Naive thymus-derived CD4-positive, alpha-beta T cell (primary cell): ENCODE measurements around the gene PIK3C2B. TPM values are rescaled to one million over a fixed set of nuclear protein-coding genes. Genes with fewer than 3 reads are reported as not detected.
A peak's percentile ranks its signal among the peaks of the same experiment; 100 is the strongest.

ENCODE experiments used
- ATAC-seq: fragments of 150-1000 bp; cut with Tn5 transposase; 2 replicates; pipeline ENCODE4 v1.10.0; 2021; ENCODE audit warnings: mild to moderate bottlenecking, moderate library complexity
- CTCF ChIA-PET: fragments of 350-600 bp; sonication (Branson Sonifier 250); formaldehyde crosslinking; loops from one replicate; lab custom pipeline; 2021; ENCODE audit warnings: antibody characterized with exemption; lab: Charles Lee
- POLR2A ChIA-PET: fragments of 350-600 bp; sonication (Branson Sonifier 250); formaldehyde crosslinking; loops from one replicate; lab custom pipeline; 2021; ENCODE audit warnings: antibody characterized with exemption, inconsistent platforms; lab: Charles Lee
- DNase-seq, 9 donors: peaks; one replicate each; pipeline versions ENCODE4 v3.0.0 to v3.0.0-alpha.2; 2020 to 2022; ENCODE audit warnings: mixed read lengths in 1 of 9
- H3K27ac ChIP-seq: one replicate; pipeline ENCODE4 v1.7.0; 2013; ENCODE audit warnings: mild to moderate bottlenecking, low read depth, low read length, moderate library complexity
- H3K27me3 ChIP-seq, 2 donors: one replicate each; pipeline ENCODE4 v1.7.0; 2013; ENCODE audit warnings: low read length in 2 of 2, mild to moderate bottlenecking in 2 of 2, moderate library complexity in 2 of 2; ENCODE audit not compliant: control insufficient read depth in 2 of 2, insufficient read depth in 2 of 2
- H3K36me3 ChIP-seq, 3 experiments: 1 replicate in 2 of 3; 2 replicates in 1 of 3; pipeline ENCODE4 v1.7.0; 2013; ENCODE audit warnings: low read length in 3 of 3, mild to moderate bottlenecking in 3 of 3, moderate library complexity in 1 of 3; ENCODE audit not compliant: insufficient read depth in 3 of 3, control insufficient read depth in 2 of 3
- H3K4me1 ChIP-seq, 2 donors: one replicate each; pipeline ENCODE4 v1.7.0; 2013; ENCODE audit warnings: low read length in 2 of 2, mild to moderate bottlenecking in 2 of 2, moderate library complexity in 1 of 2; ENCODE audit not compliant: control insufficient read depth in 2 of 2, insufficient read depth in 2 of 2
- H3K4me3 ChIP-seq: 2 replicates; pipeline ENCODE4 v1.7.0; 2013; ENCODE audit warnings: mild to moderate bottlenecking, low read length
- H3K9me3 ChIP-seq, 3 experiments: 1 replicate in 2 of 3; 2 replicates in 1 of 3; pipeline ENCODE4 v1.7.0; 2013; ENCODE audit warnings: low read length in 3 of 3; ENCODE audit not compliant: control insufficient read depth in 2 of 3
- H3K27ac Mint-ChIP-seq, 9 donors: one replicate each; pipeline ENCODE4 v1.8.0; 2020 to 2022; ENCODE audit warnings: mixed read lengths in 9 of 9, mild to moderate bottlenecking in 8 of 9, moderate library complexity in 5 of 9, inconsistent platforms in 2 of 9
- H3K27me3 Mint-ChIP-seq, 5 donors: one replicate each; pipeline ENCODE4 v1.8.0; 2021 to 2022; ENCODE audit warnings: mixed read lengths in 5 of 5, mild to moderate bottlenecking in 1 of 5
- H3K36me3 Mint-ChIP-seq, 5 donors: one replicate each; pipeline ENCODE4 v1.8.0; 2020 to 2022; ENCODE audit warnings: mixed read lengths in 5 of 5, mild to moderate bottlenecking in 3 of 5, inconsistent platforms in 1 of 5
- H3K4me1 Mint-ChIP-seq, 7 donors: one replicate each; pipeline ENCODE4 v1.8.0; 2020 to 2022; ENCODE audit warnings: mixed read lengths in 7 of 7, mild to moderate bottlenecking in 3 of 7, inconsistent platforms in 1 of 7
- H3K4me3 Mint-ChIP-seq, 10 donors: one replicate each; pipeline ENCODE4 v1.8.0; 2020 to 2022; ENCODE audit warnings: mild to moderate bottlenecking in 10 of 10, mixed read lengths in 10 of 10, moderate library complexity in 6 of 10, inconsistent platforms in 2 of 10
- H3K9me3 Mint-ChIP-seq, 11 donors: one replicate each; pipeline ENCODE4 v1.8.0; 2020 to 2022; ENCODE audit warnings: mixed read lengths in 11 of 11, mild to moderate bottlenecking in 4 of 11, inconsistent platforms in 1 of 11, moderate library complexity in 1 of 11
- intact Hi-C, 2 donors: fragments of 100-400 bp; cut with micrococcal nuclease; formaldehyde crosslinking; loops; one replicate each; pipeline ENCODE4 v1.15.1; 2023
- polyA plus RNA-seq, 2 donors: library from polyadenylated mRNA; unstranded; fragments of 300-500 nt; fragmentation: Illumina TruSeq; gene quantifications; one replicate each; pipeline ENCODE4 v1.2.3, GENCODE V29; 2021
- total RNA-seq, 6 experiments: library from RNA in 5 of 6; stranded (reverse) in 5 of 6; gene quantifications; 1 replicate in 5 of 6; 2 replicates in 1 of 6; pipeline ENCODE4 v1.2.3 and lab custom pipeline; 2021 to 2026

The PIK3C2B gene
- total and polyA plus RNA-seq, 7 experiments from 2014 or later = 2.7 to 41.9 (median 27.6) TPM

- CTCF ChIA-PET = interaction anchor here (1.0 to 17.9 kb wide), 10 partner anchors 9 to 254 kb away, joined by 3 to 434 read pairs (median 8); partner anchors contain the start of genes MDM4 and PIK3C2B
- no peaks in the 10 kb centered on the region for H3K27me3 ChIP-seq
- peak; percentile 69 for ATAC-seq
Measured at GRCh38 chr1:204506201-204506968, 11.8 kb upstream of the PIK3C2B start.

GRCh38 chr1:204505674-204506200 lies 11.1 kb upstream of the PIK3C2B start:
- intact Hi-C loops = loop anchor here (1.0 to 5.0 kb wide), 7 partner anchors 60 to 878 kb away; partner anchors contain the start of genes ATP2B4 (in 1 of the 2), PPP1R15B (in 1 of the 2), ZBED6 (in 1 of the 2) and ZC3H11A (in 1 of the 2)
- Mint-ChIP-seq H3K27ac (peak overlapping the region; percentile 95 to 100 (median 99)), H3K4me3 (peak overlapping the region; percentile 81 to 98 (median 94)), H3K36me3 (peaks cover 0 to 12% (median 0%) of the 10 kb centered on the region in 5 donors), H3K9me3 (peaks cover 0 to 18% (median 0%) of the 10 kb centered on the region in 11 donors), H3K27me3 (peaks cover 0 to 6% (median 4%) of the 10 kb centered on the region in 5 donors), H3K4me1 (peaks cover 19 to 45% (median 36%) of the 10 kb centered on the region in 7 donors)
- Histone ChIP-seq H3K4me1 (peaks cover 11% of the 10 kb centered on the region in 2 donors), H3K36me3 (no peaks in the 10 kb centered on the region), H3K9me3 (no peaks in the 10 kb centered on the region), H3K4me3 (peak overlapping the region; percentile 66), H3K27me3 (no peaks in the 10 kb centered on the region), H3K27ac (peak overlapping the region; percentile 90)
- POLR2A ChIA-PET = interaction anchor here (0.6 to 7.5 kb wide), 14 partner anchors 9 to 95 kb away, joined by 3 to 190 read pairs (median 8); partner anchors contain the start of genes MDM4 and PIK3C2B
- ATAC-seq = no peak
- CTCF ChIA-PET = interaction anchor here (1.0 to 17.9 kb wide), 7 partner anchors 10 to 76 kb away, joined by 3 to 434 read pairs (median 13); partner anchors contain the start of genes MDM4 and PIK3C2B
- DNase-seq = peak in 1 of 9 donors; percentile 19

More at GRCh38 chr1:204506201-204506968, 11.8 kb upstream of the PIK3C2B start:
- peak overlapping the region; percentile 90 for H3K27ac ChIP-seq
- H3K27ac Mint-ChIP-seq = peak overlapping the region; percentile 95 to 100 (median 99)
- peaks cover 11 to 14% of the 10 kb centered on the region in 2 donors for H3K4me1 ChIP-seq
- peak overlapping the region; percentile 66 for H3K4me3 ChIP-seq
- peak in 8 of 9 donors; percentile 72 to 85 (median 79) for DNase-seq
- intact Hi-C loops = loop anchor here (1.0 to 5.0 kb wide), 7 partner anchors 59 to 879 kb away; partner anchors contain the start of genes ATP2B4 (in 1 of the 2), PPP1R15B (in 1 of the 2), ZBED6 (in 1 of the 2) and ZC3H11A (in 1 of the 2)
- peak overlapping the region; percentile 81 to 98 (median 94) for H3K4me3 Mint-ChIP-seq
- POLR2A ChIA-PET = interaction anchor here (0.6 to 7.5 kb wide), 22 partner anchors 7 to 264 kb away, joined by 3 to 190 read pairs (median 6); partner anchors contain the start of genes MDM4 and PIK3C2B
- H3K9me3 ChIP-seq = no peaks in the 10 kb centered on the region
- peaks cover 19 to 52% (median 42%) of the 10 kb centered on the region in 7 donors for H3K4me1 Mint-ChIP-seq
- H3K36me3 Mint-ChIP-seq = peaks cover 0 to 12% (median 0%) of the 10 kb centered on the region in 5 donors
- H3K9me3 Mint-ChIP-seq = peaks cover 0 to 18% (median 0%) of the 10 kb centered on the region in 11 donors
- H3K36me3 ChIP-seq = no peaks in the 10 kb centered on the region
- H3K27me3 Mint-ChIP-seq = peaks cover 0 to 6% (median 4%) of the 10 kb centered on the region in 5 donors

DNA sequence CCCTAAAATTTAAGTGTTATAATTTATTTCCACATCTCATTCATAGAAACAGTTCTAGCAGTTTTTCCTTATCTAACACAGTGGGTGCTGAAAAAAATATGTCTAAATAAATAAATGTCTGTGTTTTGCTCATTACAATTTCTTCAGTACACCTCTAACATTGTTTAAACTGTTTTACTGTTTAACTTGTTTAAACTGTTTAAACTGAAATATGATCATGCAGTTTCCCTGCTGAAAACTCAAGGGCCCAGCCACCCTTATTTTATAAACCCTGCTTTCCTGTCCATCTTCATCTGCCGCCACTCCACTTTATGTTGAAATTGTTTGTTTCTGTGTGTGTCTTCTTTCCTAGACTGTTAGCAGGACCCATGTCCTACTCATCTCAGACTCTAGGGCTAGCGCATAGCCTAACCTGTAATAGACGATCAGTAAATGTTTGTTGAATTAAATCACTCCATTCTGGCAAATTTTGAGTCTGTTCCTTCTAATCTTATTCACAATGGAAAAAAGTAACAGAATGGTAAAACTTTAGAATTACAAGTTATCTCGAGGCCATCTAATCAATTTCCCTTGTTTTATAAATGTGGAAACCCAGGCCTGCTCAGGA lies 9.4 kb upstream of the PIK3C2B start:
- H3K27ac ChIP-seq = no peak overlapping the region
- ATAC-seq (no peak), DNase-seq (no peak)
- ChIA-PET POLR2A (interaction anchor here (0.6 to 7.5 kb wide), 5 partner anchors 10 to 76 kb away, joined by 3 to 190 read pairs (median 4); partner anchors contain the start of genes MDM4 and PIK3C2B), CTCF (interaction anchor here (0.6 to 17.9 kb wide), 12 partner anchors 9 to 1187 kb away, joined by 3 to 434 read pairs (median 4); partner anchors contain the start of genes MDM4 and PIK3C2B)
- H3K4me3 ChIP-seq = no peak overlapping the region
- intact Hi-C loops = loop anchor here (1.0 to 2.0 kb wide), 7 partner anchors 10 to 342 kb away; partner anchors contain the start of gene PIK3C2B (in 2 of the 2)
- H3K27me3 Mint-ChIP-seq = peaks cover 0 to 6% (median 4%) of the 10 kb centered on the region in 5 donors
- no peak overlapping the region for H3K4me3 Mint-ChIP-seq
- peak overlapping the region in 3 of 9 donors; percentile 31 to 51 (median 32) for H3K27ac Mint-ChIP-seq
- peaks cover 11 to 14% of the 10 kb centered on the region in 2 donors for H3K4me1 ChIP-seq
- H3K4me1 Mint-ChIP-seq = peaks cover 19 to 51% (median 39%) of the 10 kb centered on the region in 7 donors
- H3K9me3 ChIP-seq = no peaks in the 10 kb centered on the region
- peaks cover 0 to 12% (median 0%) of the 10 kb centered on the region in 5 donors for H3K36me3 Mint-ChIP-seq
- peaks cover 0 to 18% (median 0%) of the 10 kb centered on the region in 11 donors for H3K9me3 Mint-ChIP-seq
- no peaks in the 10 kb centered on the region for H3K27me3 ChIP-seq
- H3K36me3 ChIP-seq = no peaks in the 10 kb centered on the region

- Histone ChIP-seq H3K27me3 (no peaks in the 10 kb centered on the region), H3K4me3 (no peak overlapping the region), H3K9me3 (no peaks in the 10 kb centered on the region), H3K27ac (no peak overlapping the region), H3K36me3 (no peaks in the 10 kb centered on the region), H3K4me1 (peaks cover 11 to 14% of the 10 kb centered on the region in 2 donors)
- ChIA-PET POLR2A (interaction anchor here (0.6 to 7.5 kb wide), 10 partner anchors 10 to 141 kb away, joined by 3 to 190 read pairs (median 3); partner anchors contain the start of genes MDM4 and PIK3C2B), CTCF (interaction anchor here (0.6 to 17.9 kb wide), 27 partner anchors 10 to 1186 kb away, joined by 3 to 434 read pairs (median 3); partner anchors contain the start of genes MDM4 and PIK3C2B)
- Mint-ChIP-seq H3K27ac (peak overlapping the region; percentile 30 to 91 (median 67)), H3K9me3 (peaks cover 0 to 18% (median 0%) of the 10 kb centered on the region in 11 donors), H3K36me3 (peaks cover 0 to 12% (median 0%) of the 10 kb centered on the region in 5 donors), H3K27me3 (peaks cover 0 to 6% (median 4%) of the 10 kb centered on the region in 5 donors), H3K4me1 (peaks cover 19 to 52% (median 42%) of the 10 kb centered on the region in 7 donors), H3K4me3 (peak overlapping the region in 8 of 10 donors; percentile 31 to 60 (median 44))
- DNase-seq (peak in 7 of 9 donors; percentile 63 to 82 (median 72)), ATAC-seq (peak; percentile 29)
- intact Hi-C loops = loop anchor here (1.0 to 2.0 kb wide), 7 partner anchors 9 to 341 kb away; partner anchors contain the start of gene PIK3C2B (in 2 of the 2)
Measured at GRCh38 chr1:204503122-204503912, 8.7 kb upstream of the PIK3C2B start.

DNA sequence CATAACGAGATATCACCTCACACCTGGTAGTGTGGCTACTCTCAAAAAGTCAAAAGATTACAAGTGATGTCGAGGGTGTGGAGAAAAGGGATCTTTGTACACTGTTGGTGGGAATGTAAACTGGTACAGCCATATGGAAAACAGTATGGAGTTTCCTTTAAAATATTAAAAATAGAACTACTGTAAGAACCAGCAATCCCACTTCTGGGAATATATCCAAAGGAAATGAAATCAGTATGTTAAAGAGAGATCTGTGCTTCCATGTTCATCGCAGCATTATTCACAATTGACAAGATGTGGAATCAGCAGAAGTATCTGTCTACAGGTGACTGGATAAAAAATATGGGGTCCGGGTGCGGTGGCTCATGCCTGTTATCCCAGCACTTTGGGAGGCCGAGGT lies 7.6 kb upstream of the PIK3C2B start:
- POLR2A ChIA-PET = interaction anchor here (0.6 to 1.9 kb wide), 7 partner anchors 9 to 59 kb away, joined by 3 to 20 read pairs (median 4); partner anchors contain the start of genes MDM4 and PIK3C2B
- DNase-seq = no peak
- peak overlapping the region in 1 of 9 donors; percentile 17 for H3K27ac Mint-ChIP-seq
- H3K27me3 ChIP-seq = no peaks in the 10 kb centered on the region
- H3K4me1 ChIP-seq = peaks cover 6 to 9% of the 10 kb centered on the region in 2 donors
- H3K36me3 Mint-ChIP-seq = peaks cover 0 to 12% (median 0%) of the 10 kb centered on the region in 5 donors
- H3K27ac ChIP-seq = no peak overlapping the region
- H3K9me3 Mint-ChIP-seq = peaks cover 0 to 18% (median 0%) of the 10 kb centered on the region in 11 donors
- CTCF ChIA-PET = interaction anchor here (0.6 to 17.9 kb wide), 16 partner anchors 9 to 339 kb away, joined by 3 to 434 read pairs (median 3); partner anchors contain the start of genes MDM4 and PIK3C2B
- peaks cover 15 to 54% (median 43%) of the 10 kb centered on the region in 7 donors for H3K4me1 Mint-ChIP-seq
- no peaks in the 10 kb centered on the region for H3K9me3 ChIP-seq
- H3K4me3 ChIP-seq = no peak overlapping the region
- intact Hi-C loops = loop anchor here (2.0 kb wide), 2 partner anchors 21 to 339 kb away; no protein-coding TSS in a partner anchor
- no peak overlapping the region for H3K4me3 Mint-ChIP-seq
- no peaks in the 10 kb centered on the region for H3K36me3 ChIP-seq
- no peak for ATAC-seq
- peaks cover 0 to 6% (median 4%) of the 10 kb centered on the region in 5 donors for H3K27me3 Mint-ChIP-seq
